ENCODE results near the gene DGKI.

- TF ChIP-seq ZNF274 (IDR thresholded peaks at IDR 0.05; ENCODE audit: low read depth, low read length) = no peak
- no peak for TF ChIP-seq SUZ12 (IDR thresholded peaks at IDR 0.05; ENCODE audit: extremely low read depth, insufficient read depth, insufficient read length)
Observed at GRCh38 chr7:137846827-137847567, at the start of gene DGKI.

Measured in NT2/D1 (cell line).